Measurements from ENCODE around the gene UBE2O.
"Not testable (repeated sequence)": the region's sequence is repeated elsewhere in the genome, so short reads cannot be mapped to it uniquely, and the experiment has no call there.

The UBE2O gene

DNA sequence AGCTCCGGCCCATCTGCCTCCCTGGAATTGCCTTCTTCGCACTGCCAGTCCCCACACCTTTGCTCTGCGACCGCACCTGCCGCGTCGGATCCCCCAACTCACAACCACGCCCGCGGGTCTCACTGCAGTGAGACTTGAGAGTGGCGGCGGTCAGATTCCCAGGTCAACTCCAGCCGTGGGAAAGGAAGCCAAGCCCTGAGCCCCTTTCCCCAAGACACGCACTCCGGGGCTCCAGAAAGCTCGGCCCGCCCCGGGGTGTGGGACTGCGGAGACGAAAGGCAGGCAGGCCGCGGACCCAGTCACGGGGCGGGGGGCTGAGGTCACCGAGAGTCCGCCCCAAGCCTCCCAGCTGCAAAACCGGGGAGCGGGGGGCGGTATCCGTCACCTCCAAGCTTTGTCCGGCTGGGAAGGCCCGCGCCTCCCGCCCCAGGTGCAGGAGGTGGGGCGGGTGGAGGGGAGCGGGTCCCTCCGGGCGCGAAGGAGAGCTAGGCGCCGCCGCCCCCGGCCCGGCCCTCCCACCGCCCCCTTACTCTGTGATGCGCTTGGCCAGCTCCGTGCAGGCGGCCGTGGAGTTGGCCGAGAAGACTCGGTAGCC is 99.9 kb downstream of the UBE2O start:
- peak overlapping the region; percentile 51 for H3K4me3 ChIP-seq (ENCODE audit: low read length)
- no peak overlapping the region for H3K27ac ChIP-seq (ENCODE audit: low read depth, low read length)
- H3K4me1 ChIP-seq (ENCODE audit: control insufficient read depth, low read depth, low read length), result no peaks in the 10 kb centered on the region
- H2BK5ac ChIP-seq (ENCODE audit: low read length), result no peak overlapping the region
- H2BK120ac ChIP-seq (ENCODE audit: low read depth, low read length), result no peak overlapping the region
- H2BK15ac ChIP-seq (replicated peaks; ENCODE audit: low read depth), result no peak overlapping the region
- peak overlapping the region; percentile 80 for H3K23ac ChIP-seq (ENCODE audit: low read length)
- H2AK5ac ChIP-seq (ENCODE audit: low read length), result no peak overlapping the region
- H3K56ac ChIP-seq (ENCODE audit: low read length), result peak overlapping the region; percentile 87
- peak overlapping the region; percentile 62 for H3K18ac ChIP-seq (ENCODE audit: low read length)
- H3K79me1 ChIP-seq (ENCODE audit: low read length), result peaks cover 4% of the 10 kb centered on the region
- H3K79me2 ChIP-seq (ENCODE audit: control insufficient read depth, insufficient read depth, low read length), result peaks cover 2% of the 10 kb centered on the region
- peak overlapping the region; percentile 84 for H3K9ac ChIP-seq (ENCODE audit: low read length)
- no peaks in the 10 kb centered on the region for H3K27me3 ChIP-seq (ENCODE audit: insufficient read depth, low read length, poor library complexity)
- H4K8ac ChIP-seq (ENCODE audit: low read depth, low read length), result no peak overlapping the region
- H3K4me2 ChIP-seq (ENCODE audit: low read length), result peak overlapping the region; percentile 81
- WGBS (ENCODE audit: extremely low coverage, insufficient coverage, low lambda C conversion rate), result no CpG with 5 or more reads among the region's 51 CpGs
- H3K36me3 ChIP-seq (ENCODE audit: control insufficient read depth, insufficient read depth, low read length), result no peaks in the 10 kb centered on the region
- DNase-seq, result peak; percentile 11
- H4K5ac ChIP-seq (ENCODE audit: low read length), result no peak overlapping the region
- H3K4ac ChIP-seq (ENCODE audit: low read depth, low read length), result peak overlapping the region; percentile 27

DNA sequence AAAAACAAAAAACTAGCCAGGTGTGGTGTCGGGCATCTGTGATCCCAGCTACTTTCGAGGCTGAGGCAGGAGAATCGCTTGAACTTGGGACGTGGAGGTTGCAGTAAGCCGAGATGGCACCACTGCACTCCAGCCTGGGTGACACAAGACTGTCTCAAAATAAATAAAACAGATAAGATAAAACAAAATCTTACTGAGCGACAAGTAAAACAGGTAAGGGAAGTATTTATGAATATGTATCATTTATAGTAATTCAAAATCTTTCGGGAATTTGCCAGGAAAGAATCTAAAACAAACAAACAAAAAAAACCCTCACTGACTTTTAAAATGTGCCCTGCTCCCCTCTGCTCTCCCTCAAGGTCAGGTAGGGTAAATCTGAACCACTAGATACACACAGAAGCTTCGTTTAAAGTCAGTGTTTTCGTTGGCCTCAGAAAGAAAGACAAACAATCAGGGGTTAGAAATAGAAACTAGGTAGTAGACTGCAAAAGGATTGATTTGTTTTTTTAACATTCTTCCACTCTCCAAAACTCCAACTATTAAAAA is 101.4 kb downstream of the UBE2O start:
- no peak overlapping the region for H3K4ac ChIP-seq (ENCODE audit: low read depth, low read length)
- no peak for DNase-seq
- H3K4me1 ChIP-seq (ENCODE audit: control insufficient read depth, low read depth, low read length), result no peaks in the 10 kb centered on the region
- peaks cover 4% of the 10 kb centered on the region for H3K79me1 ChIP-seq (ENCODE audit: low read length)
- no peak overlapping the region for H3K4me2 ChIP-seq (ENCODE audit: low read length)
- H4K8ac ChIP-seq (ENCODE audit: low read depth, low read length), result no peak overlapping the region
- WGBS (ENCODE audit: extremely low coverage, insufficient coverage, low lambda C conversion rate), result no CpG with 5 or more reads among the region's 9 CpGs
- no peak overlapping the region for H3K9ac ChIP-seq (ENCODE audit: low read length)
- no peak overlapping the region for H3K56ac ChIP-seq (ENCODE audit: low read length)
- H4K5ac ChIP-seq (ENCODE audit: low read length), result no peak overlapping the region
- H3K4me3 ChIP-seq (ENCODE audit: low read length), result no peak overlapping the region
- no peak overlapping the region for H2BK120ac ChIP-seq (ENCODE audit: low read depth, low read length)
- no peak overlapping the region for H2AK5ac ChIP-seq (ENCODE audit: low read length)
- H3K18ac ChIP-seq (ENCODE audit: low read length), result no peak overlapping the region
- no peak overlapping the region for H2BK5ac ChIP-seq (ENCODE audit: low read length)
- H3K36me3 ChIP-seq (ENCODE audit: control insufficient read depth, insufficient read depth, low read length), result peaks cover 2% of the 10 kb centered on the region
- no peaks in the 10 kb centered on the region for H3K27me3 ChIP-seq (ENCODE audit: insufficient read depth, low read length, poor library complexity)
- H3K79me2 ChIP-seq (ENCODE audit: control insufficient read depth, insufficient read depth, low read length), result peaks cover 2% of the 10 kb centered on the region
- H3K23ac ChIP-seq (ENCODE audit: low read length), result no peak overlapping the region
- no peak overlapping the region for H2BK15ac ChIP-seq (replicated peaks; ENCODE audit: low read depth)
- no peak overlapping the region for H3K27ac ChIP-seq (ENCODE audit: low read depth, low read length)

DNA sequence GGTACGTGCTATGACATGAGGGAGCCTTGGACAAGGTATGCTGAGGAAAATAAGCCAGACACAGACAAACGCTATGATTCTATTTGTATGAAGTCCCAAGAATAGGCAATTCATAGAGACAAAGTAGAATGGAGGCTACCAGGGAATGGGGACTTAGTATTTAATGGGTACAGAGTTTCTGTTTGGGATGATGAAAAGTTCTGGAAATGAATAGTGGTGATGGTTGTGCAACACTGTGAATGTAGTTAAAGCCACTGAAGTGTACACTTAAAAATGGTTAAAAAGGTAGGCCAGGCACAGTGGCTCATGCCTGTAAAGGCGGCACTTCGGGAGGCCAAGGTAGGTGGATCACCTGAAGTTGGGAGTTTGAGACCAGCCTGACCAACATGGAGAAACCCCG is 102.5 kb downstream of the UBE2O start:
- H2AK5ac ChIP-seq (ENCODE audit: low read length), result no peak overlapping the region
- H3K27me3 ChIP-seq (ENCODE audit: insufficient read depth, low read length, poor library complexity), result no peaks in the 10 kb centered on the region
- H4K5ac ChIP-seq (ENCODE audit: low read length), result no peak overlapping the region
- H3K36me3 ChIP-seq (ENCODE audit: control insufficient read depth, insufficient read depth, low read length), result peaks cover 2% of the 10 kb centered on the region
- no peak overlapping the region for H4K8ac ChIP-seq (ENCODE audit: low read depth, low read length)
- no peak overlapping the region for H3K9ac ChIP-seq (ENCODE audit: low read length)
- H3K4ac ChIP-seq (ENCODE audit: low read depth, low read length), result no peak overlapping the region
- H3K56ac ChIP-seq (ENCODE audit: low read length), result no peak overlapping the region
- no peak overlapping the region for H2BK5ac ChIP-seq (ENCODE audit: low read length)
- H2BK120ac ChIP-seq (ENCODE audit: low read depth, low read length), result no peak overlapping the region
- peaks cover 4% of the 10 kb centered on the region for H3K79me1 ChIP-seq (ENCODE audit: low read length)
- H3K27ac ChIP-seq (ENCODE audit: low read depth, low read length), result no peak overlapping the region
- H3K79me2 ChIP-seq (ENCODE audit: control insufficient read depth, insufficient read depth, low read length), result peaks cover 2% of the 10 kb centered on the region
- no peak overlapping the region for H3K4me2 ChIP-seq (ENCODE audit: low read length)
- no peak overlapping the region for H3K23ac ChIP-seq (ENCODE audit: low read length)
- H3K18ac ChIP-seq (ENCODE audit: low read length), result no peak overlapping the region
- no peak overlapping the region for H2BK15ac ChIP-seq (replicated peaks; ENCODE audit: low read depth)
- no CpG with 5 or more reads among the region's 5 CpGs for WGBS (ENCODE audit: extremely low coverage, insufficient coverage, low lambda C conversion rate)
- H3K4me1 ChIP-seq (ENCODE audit: control insufficient read depth, low read depth, low read length), result no peaks in the 10 kb centered on the region
- DNase-seq, result no peak
- no peak overlapping the region for H3K4me3 ChIP-seq (ENCODE audit: low read length)

- H2AK5ac ChIP-seq (ENCODE audit: low read length); H3K79me1 ChIP-seq (ENCODE audit: low read length); H2BK15ac ChIP-seq (replicated peaks; ENCODE audit: low read depth); H3K4me1 ChIP-seq (ENCODE audit: control insufficient read depth, low read depth, low read length); H3K4me2 ChIP-seq (ENCODE audit: low read length); H2BK120ac ChIP-seq (ENCODE audit: low read depth, low read length); H3K4me3 ChIP-seq (ENCODE audit: low read length); H3K23ac ChIP-seq (ENCODE audit: low read length); H3K18ac ChIP-seq (ENCODE audit: low read length); H3K36me3 ChIP-seq (ENCODE audit: control insufficient read depth, insufficient read depth, low read length); H3K27me3 ChIP-seq (ENCODE audit: insufficient read depth, low read length, poor library complexity); H4K5ac ChIP-seq (ENCODE audit: low read length); DNase-seq; H3K56ac ChIP-seq (ENCODE audit: low read length); H4K8ac ChIP-seq (ENCODE audit: low read depth, low read length); H2BK5ac ChIP-seq (ENCODE audit: low read length); H3K4ac ChIP-seq (ENCODE audit: low read depth, low read length); H3K27ac ChIP-seq (ENCODE audit: low read depth, low read length); H3K9ac ChIP-seq (ENCODE audit: low read length); H3K79me2 ChIP-seq (ENCODE audit: control insufficient read depth, insufficient read depth, low read length): not testable (repeated sequence)
- no CpG with 5 or more reads among the region's 11 CpGs for WGBS (ENCODE audit: extremely low coverage, insufficient coverage, low lambda C conversion rate)
Observed at GRCh38 chr17:76346936-76347335, 106.0 kb downstream of the UBE2O start.

- H3K27ac ChIP-seq (ENCODE audit: low read depth, low read length), result no peak overlapping the region
- no CpG with 5 or more reads among the region's 14 CpGs for WGBS (ENCODE audit: extremely low coverage, insufficient coverage, low lambda C conversion rate)
Observed at GRCh38 chr17:76345377-76345974, 107.5 kb downstream of the UBE2O start.

More at GRCh38 chr17:76345377-76345974, 107.5 kb downstream of the UBE2O start:
- Histone ChIP-seq H3K4me1 (ENCODE audit: control insufficient read depth, low read depth, low read length) (no peaks in the 10 kb centered on the region), H2BK120ac (ENCODE audit: low read depth, low read length) (no peak overlapping the region), H3K56ac (ENCODE audit: low read length) (no peak overlapping the region), H3K4me2 (ENCODE audit: low read length) (no peak overlapping the region), H4K5ac (ENCODE audit: low read length) (no peak overlapping the region), H3K23ac (ENCODE audit: low read length) (no peak overlapping the region), H3K36me3 (ENCODE audit: control insufficient read depth, insufficient read depth, low read length) (peaks cover 4% of the 10 kb centered on the region), H3K9ac (ENCODE audit: low read length) (no peak overlapping the region), H3K18ac (ENCODE audit: low read length) (no peak overlapping the region), H2BK5ac (ENCODE audit: low read length) (no peak overlapping the region), H3K79me1 (ENCODE audit: low read length) (no peaks in the 10 kb centered on the region), H4K8ac (ENCODE audit: low read depth, low read length) (no peak overlapping the region), H3K4ac (ENCODE audit: low read depth, low read length) (no peak overlapping the region), H3K27me3 (ENCODE audit: insufficient read depth, low read length, poor library complexity) (no peaks in the 10 kb centered on the region), H3K79me2 (ENCODE audit: control insufficient read depth, insufficient read depth, low read length) (no peaks in the 10 kb centered on the region), H2BK15ac (replicated peaks; ENCODE audit: low read depth) (no peak overlapping the region), H2AK5ac (ENCODE audit: low read length) (no peak overlapping the region), H3K4me3 (ENCODE audit: low read length) (no peak overlapping the region)
- DNase-seq, result no peak
